Large intestine (tissue), 3 donors: ENCODE data around the gene TET3. TPM values are rescaled to one million over a fixed set of nuclear protein-coding genes. Genes with fewer than 3 reads are reported as not detected.

Source experiments
- DNase-seq, 2 donors: peaks; one replicate each; pipeline versions ENCODE4 v3.0.0 to v3.0.0-alpha.2; 2013
- H3K27ac ChIP-seq: one replicate; pipeline ENCODE4 v1.5.1; 2013; ENCODE audit warnings: low read length
- H3K27me3 ChIP-seq: 2 replicates; pipeline ENCODE4 v1.6.1; 2013; ENCODE audit warnings: low read length; ENCODE audit not compliant: control insufficient read depth, insufficient read depth
- H3K36me3 ChIP-seq: 2 replicates; pipeline ENCODE4 v1.6.1; 2013; ENCODE audit warnings: low read length; ENCODE audit not compliant: control insufficient read depth, insufficient read depth
- H3K4me1 ChIP-seq: one replicate; pipeline ENCODE4 v1.6.1; 2013; ENCODE audit warnings: low read length; ENCODE audit not compliant: control insufficient read depth, insufficient read depth
- H3K4me3 ChIP-seq: one replicate; pipeline ENCODE4 v1.5.1; 2013; ENCODE audit warnings: low read length
- H3K9me3 ChIP-seq: one replicate; pipeline ENCODE4 v1.6.1; 2013; ENCODE audit warnings: mild to moderate bottlenecking, low read depth, low read length, moderate library complexity; ENCODE audit not compliant: control insufficient read depth
- WGBS: methylation state at CpG from one replicate; pipeline ENCODE4 v1.1.5; 2013; ENCODE audit warnings: low lambda C conversion rate; ENCODE audit not compliant: insufficient coverage; 5-methylcytosine and 5-hydroxymethylcytosine counted together
- polyA plus RNA-seq: library from polyadenylated mRNA; unstranded; fragments of 120-200 nt; gene quantifications from one replicate; pipeline ENCODE4 v1.2.1, GENCODE V29; 2013

Gene TET3
- polyA plus RNA-seq, 1 donor = 18.1 TPM

- Histone ChIP-seq H3K9me3 (no peaks in the 10 kb centered on the region), H3K27ac (peak overlapping the region; percentile 19), H3K4me1 (peaks cover 24% of the 10 kb centered on the region), H3K4me3 (no peak overlapping the region), H3K27me3 (no peaks in the 10 kb centered on the region), H3K36me3 (no peaks in the 10 kb centered on the region)
- no peak for DNase-seq
- no CpG with 5 or more reads among the region's 2 CpGs for WGBS
Observed at GRCh38 chr2:74031959-74032287, 47.2 kb downstream of the TET3 start.

- WGBS = no CpG with 5 or more reads among the region's 2 CpGs
- Histone ChIP-seq H3K27me3 (no peaks in the 10 kb centered on the region), H3K27ac (no peak overlapping the region), H3K36me3 (no peaks in the 10 kb centered on the region), H3K4me1 (peaks cover 30% of the 10 kb centered on the region), H3K4me3 (no peak overlapping the region), H3K9me3 (no peaks in the 10 kb centered on the region)
- DNase-seq = no peak
Observed at GRCh38 chr2:74033375-74033774, 48.7 kb downstream of the TET3 start.

Other genes with a start within 250 kb of the TET3 start
- 58.4 TPM for gene TPRKB, start 247.6 kb upstream of the TET3 start, polyA plus RNA-seq
- 29.1 TPM for gene DUSP11, start 204.8 kb upstream of the TET3 start, polyA plus RNA-seq
- not detected for gene C2orf78, start 200.7 kb upstream of the TET3 start, polyA plus RNA-seq
- gene STAMBP, start 155.9 kb upstream of the TET3 start, polyA plus RNA-seq = 44.6 TPM
- 913 TPM for gene ACTG2, start 91.9 kb upstream of the TET3 start, polyA plus RNA-seq
- 51.9 TPM for gene DGUOK, start 58.0 kb upstream of the TET3 start, polyA plus RNA-seq
- 32.4 TPM for gene BOLA3, start 163.0 kb downstream of the TET3 start, polyA plus RNA-seq
- gene MOB1A, start 194.0 kb downstream of the TET3 start, polyA plus RNA-seq = 72.2 TPM
- gene MTHFD2, start 213.7 kb downstream of the TET3 start, polyA plus RNA-seq = 12.6 TPM